IPS-15b (cell line): ENCODE measurements around the gene PLCB1.

Experiments used
- H3K27me3 ChIP-seq: one replicate; pipeline ENCODE4 v1.6.1; 2013; ENCODE audit warnings: low read length; ENCODE audit not compliant: control insufficient read depth, insufficient read depth
- H3K36me3 ChIP-seq: one replicate; pipeline ENCODE4 v1.6.1; 2013; ENCODE audit warnings: low read length; ENCODE audit not compliant: control insufficient read depth, insufficient read depth
- H3K4me1 ChIP-seq: one replicate; pipeline ENCODE4 v1.6.1; 2013; ENCODE audit warnings: mild to moderate bottlenecking, low read length; ENCODE audit not compliant: control insufficient read depth, insufficient read depth
- H3K4me3 ChIP-seq: one replicate; pipeline ENCODE4 v1.5.1; 2013; ENCODE audit warnings: low read depth, low read length
- H3K9ac ChIP-seq: one replicate; pipeline ENCODE4 v1.6.1; 2013; ENCODE audit warnings: low read depth, mild to moderate bottlenecking, low read length
- H3K9me3 ChIP-seq: one replicate; pipeline ENCODE4 v1.6.1; 2013; ENCODE audit warnings: mild to moderate bottlenecking, low read length; ENCODE audit not compliant: control insufficient read depth, insufficient read depth

Gene PLCB1

GRCh38 chr20:8788831-8789230 lies 656.8 kb downstream of the PLCB1 start:
- H3K4me1 ChIP-seq = peaks cover 4% of the 10 kb centered on the region
- H3K4me3 ChIP-seq = no peak overlapping the region
- no peaks in the 10 kb centered on the region for H3K9me3 ChIP-seq
- H3K27me3 ChIP-seq = no peaks in the 10 kb centered on the region
- no peaks in the 10 kb centered on the region for H3K36me3 ChIP-seq
- H3K9ac ChIP-seq = no peak overlapping the region

DNA sequence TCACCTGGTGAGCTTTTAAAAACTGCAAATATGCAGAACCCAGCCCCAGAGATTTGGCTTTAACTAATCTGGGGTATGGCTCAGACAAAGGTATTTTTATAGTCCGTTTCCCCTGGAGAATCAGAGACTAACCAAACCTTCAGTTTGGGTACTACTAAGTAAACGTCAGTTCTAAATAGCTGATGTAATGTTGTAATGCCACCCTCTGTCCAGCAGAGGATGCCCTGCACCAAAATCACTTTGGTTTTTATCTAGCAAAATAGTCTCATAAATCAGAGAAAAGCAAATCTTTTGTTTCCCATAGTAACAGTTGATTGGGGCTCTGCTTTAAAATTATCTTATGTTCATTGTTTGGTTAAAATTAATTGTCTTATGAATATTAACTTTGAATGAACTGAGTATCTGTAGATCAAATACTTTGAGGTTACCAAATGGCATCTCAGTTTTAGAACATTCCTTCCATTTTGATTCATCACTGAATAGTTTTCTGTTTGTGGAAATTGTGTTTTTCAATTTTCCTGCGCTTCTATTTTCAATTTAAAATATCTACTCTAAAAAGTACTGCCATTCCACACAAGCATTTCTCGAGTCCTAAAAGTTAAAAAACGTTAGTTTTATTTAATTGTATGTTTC lies 658.5 kb downstream of the PLCB1 start:
- Histone ChIP-seq H3K4me1 (peaks cover 4% of the 10 kb centered on the region), H3K9me3 (no peaks in the 10 kb centered on the region), H3K27me3 (no peaks in the 10 kb centered on the region), H3K4me3 (no peak overlapping the region), H3K9ac (no peak overlapping the region), H3K36me3 (no peaks in the 10 kb centered on the region)

DNA sequence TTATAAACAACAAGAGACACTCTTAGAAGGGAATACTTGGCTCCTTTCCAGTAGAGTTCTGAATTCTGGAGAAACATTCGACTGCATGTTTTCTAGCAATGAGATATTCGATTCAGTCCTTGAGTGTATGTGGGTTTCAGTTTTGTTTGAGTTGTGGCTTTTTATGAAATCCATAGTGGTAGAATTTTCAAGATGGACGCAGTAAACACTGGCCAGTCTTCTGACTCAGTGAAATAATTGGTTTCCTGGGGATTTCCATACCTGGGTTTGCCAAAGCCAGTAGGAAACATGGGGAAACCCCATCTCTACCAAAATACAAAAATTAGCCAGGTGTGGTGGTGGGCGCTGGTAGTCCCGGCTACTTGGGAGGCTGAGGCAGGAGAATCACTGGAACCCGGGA lies 663.3 kb downstream of the PLCB1 start:
- no peaks in the 10 kb centered on the region for H3K9me3 ChIP-seq
- H3K4me3 ChIP-seq = no peak overlapping the region
- H3K27me3 ChIP-seq = no peaks in the 10 kb centered on the region
- no peaks in the 10 kb centered on the region for H3K4me1 ChIP-seq
- H3K9ac ChIP-seq = no peak overlapping the region
- H3K36me3 ChIP-seq = no peaks in the 10 kb centered on the region

- Histone ChIP-seq H3K36me3 (no peaks in the 10 kb centered on the region), H3K4me1 (no peaks in the 10 kb centered on the region), H3K27me3 (no peaks in the 10 kb centered on the region), H3K4me3 (no peak overlapping the region), H3K9me3 (no peaks in the 10 kb centered on the region), H3K9ac (no peak overlapping the region)
Measured at GRCh38 chr20:8796088-8796660, 664.1 kb downstream of the PLCB1 start.

GRCh38 chr20:8798505-8798904 lies 666.4 kb downstream of the PLCB1 start:
- Histone ChIP-seq H3K9ac (no peak overlapping the region), H3K4me1 (no peaks in the 10 kb centered on the region), H3K4me3 (no peak overlapping the region), H3K36me3 (no peaks in the 10 kb centered on the region), H3K27me3 (no peaks in the 10 kb centered on the region), H3K9me3 (no peaks in the 10 kb centered on the region)

GRCh38 chr20:8800089-8800488 lies 668.0 kb downstream of the PLCB1 start:
- Histone ChIP-seq H3K27me3 (no peaks in the 10 kb centered on the region), H3K4me1 (no peaks in the 10 kb centered on the region), H3K9me3 (no peaks in the 10 kb centered on the region), H3K9ac (no peak overlapping the region), H3K36me3 (no peaks in the 10 kb centered on the region), H3K4me3 (no peak overlapping the region)

- Histone ChIP-seq H3K36me3 (no peaks in the 10 kb centered on the region), H3K4me3 (no peak overlapping the region), H3K4me1 (peaks cover 6% of the 10 kb centered on the region), H3K9me3 (no peaks in the 10 kb centered on the region), H3K9ac (no peak overlapping the region), H3K27me3 (no peaks in the 10 kb centered on the region)
Measured at GRCh38 chr20:8801686-8802085, 669.6 kb downstream of the PLCB1 start.

GRCh38 chr20:8803065-8803464 lies 671.0 kb downstream of the PLCB1 start:
- Histone ChIP-seq H3K27me3 (no peaks in the 10 kb centered on the region), H3K4me1 (peaks cover 14% of the 10 kb centered on the region), H3K9ac (no peak overlapping the region), H3K9me3 (no peaks in the 10 kb centered on the region), H3K36me3 (no peaks in the 10 kb centered on the region), H3K4me3 (no peak overlapping the region)

DNA sequence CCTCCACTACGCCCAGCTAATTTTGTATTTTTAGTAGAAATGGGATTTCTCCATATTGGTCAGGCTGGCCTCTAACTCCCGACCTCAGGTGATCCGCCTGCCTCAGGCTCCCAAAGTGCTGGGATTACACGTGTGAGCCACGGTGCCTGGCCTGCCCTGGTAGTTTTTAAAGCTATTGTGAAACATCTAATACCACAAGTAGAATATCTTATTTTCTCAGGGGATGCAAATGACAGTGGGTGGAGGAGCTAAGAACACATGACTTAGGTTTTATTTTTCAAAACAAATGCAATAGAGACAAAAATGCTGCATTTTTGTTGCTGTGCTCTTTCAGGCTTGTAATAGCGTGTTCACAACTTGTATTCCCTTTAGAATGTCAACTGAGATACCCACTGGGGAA lies 671.9 kb downstream of the PLCB1 start:
- no peak overlapping the region for H3K9ac ChIP-seq
- no peaks in the 10 kb centered on the region for H3K27me3 ChIP-seq
- no peaks in the 10 kb centered on the region for H3K9me3 ChIP-seq
- peaks cover 17% of the 10 kb centered on the region for H3K4me1 ChIP-seq
- no peak overlapping the region for H3K4me3 ChIP-seq
- no peaks in the 10 kb centered on the region for H3K36me3 ChIP-seq

DNA sequence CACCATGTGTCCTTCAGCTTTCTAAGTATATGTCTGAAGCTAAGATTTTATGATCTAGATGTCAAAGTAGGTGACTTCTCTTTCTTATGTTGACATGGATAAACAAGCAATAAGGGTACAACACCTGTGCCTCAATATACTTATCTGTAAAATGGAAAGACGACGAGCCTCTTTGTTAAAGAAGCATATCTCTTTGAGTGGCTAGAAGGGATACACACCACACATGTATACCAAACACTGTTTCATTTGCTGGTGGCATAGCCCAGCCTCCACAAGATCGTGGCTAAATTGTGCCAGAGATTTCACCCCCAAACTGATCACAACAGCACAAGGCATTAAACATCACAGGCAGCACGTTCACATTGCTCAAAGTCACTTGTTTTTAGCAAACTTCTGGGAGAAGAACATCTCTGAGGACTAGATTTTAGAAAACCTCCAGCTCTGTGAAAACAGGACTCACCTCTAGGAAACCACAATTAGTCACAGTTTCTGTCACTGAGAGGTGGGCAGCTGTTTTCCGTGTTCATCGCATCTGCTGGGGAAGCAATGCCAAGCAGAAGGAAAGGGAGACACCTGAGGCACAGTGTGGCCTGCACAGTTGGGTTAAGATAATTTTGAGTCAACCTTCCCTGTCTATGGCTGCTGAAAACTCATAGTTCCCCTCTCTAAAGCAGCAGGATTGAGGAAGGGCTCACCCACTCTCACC lies 673.8 kb downstream of the PLCB1 start:
- H3K4me1 ChIP-seq = peaks cover 27% of the 10 kb centered on the region
- no peaks in the 10 kb centered on the region for H3K27me3 ChIP-seq
- no peak overlapping the region for H3K9ac ChIP-seq

DNA sequence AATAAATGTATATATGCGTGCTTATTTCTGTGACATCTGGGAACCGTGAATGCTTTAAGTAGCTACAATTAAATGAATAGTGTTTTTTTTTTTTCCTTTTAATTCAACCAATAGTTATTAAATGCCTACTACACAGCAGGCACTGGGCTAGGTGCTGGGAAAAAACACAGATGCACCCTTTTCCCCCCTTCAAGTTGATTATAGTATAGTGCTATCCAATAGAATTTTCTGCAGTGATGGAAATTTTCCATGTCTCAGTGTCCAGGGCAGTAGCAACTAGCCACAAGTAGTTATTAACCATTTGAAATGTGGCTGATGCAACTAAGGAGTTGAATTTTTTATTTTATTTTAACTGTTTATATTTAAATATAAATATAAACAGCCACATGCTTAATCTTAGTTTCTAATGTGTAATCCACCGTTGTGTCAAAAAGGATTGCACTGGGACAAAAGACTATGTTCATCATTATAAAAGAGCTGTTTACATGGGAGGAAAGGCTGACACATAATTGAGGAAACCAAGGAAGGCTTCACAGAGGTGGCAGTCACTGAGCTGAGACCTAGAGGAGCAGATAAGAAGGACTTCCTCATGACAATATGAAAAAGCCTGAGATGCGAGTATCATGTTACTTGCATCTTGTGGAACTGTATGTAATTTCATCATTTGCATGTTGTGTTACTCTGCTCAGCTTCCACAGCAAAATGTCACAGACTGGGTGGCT lies 675.6 kb downstream of the PLCB1 start:
- H3K4me1 ChIP-seq = peaks cover 43% of the 10 kb centered on the region

More for the DNA sequence above, 673.8 kb downstream of the PLCB1 start:
- no peaks in the 10 kb centered on the region for H3K9me3 ChIP-seq
- H3K4me3 ChIP-seq = no peak overlapping the region
- no peaks in the 10 kb centered on the region for H3K36me3 ChIP-seq

DNA sequence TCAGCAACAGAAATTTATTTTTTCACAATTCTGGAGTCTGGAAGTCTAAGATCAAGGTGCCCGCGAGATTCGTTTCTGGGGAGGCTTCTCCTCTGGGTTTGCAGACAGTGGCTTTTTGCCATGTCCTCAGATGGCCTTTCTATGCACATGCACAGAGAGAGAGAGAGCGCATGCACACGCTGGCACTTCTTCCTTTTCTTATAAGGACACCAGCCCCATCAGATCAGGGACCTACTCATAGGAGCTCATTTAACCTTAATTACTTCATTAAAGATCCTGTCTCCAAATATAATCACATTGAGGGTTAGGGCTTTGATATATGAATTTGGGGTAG lies 676.1 kb downstream of the PLCB1 start:
- H3K4me3 ChIP-seq = no peak overlapping the region
- H3K27me3 ChIP-seq = no peaks in the 10 kb centered on the region
- no peak overlapping the region for H3K9ac ChIP-seq
- H3K36me3 ChIP-seq = no peaks in the 10 kb centered on the region
- peaks cover 47% of the 10 kb centered on the region for H3K4me1 ChIP-seq
- H3K9me3 ChIP-seq = no peaks in the 10 kb centered on the region

More for the DNA sequence above, 675.6 kb downstream of the PLCB1 start:
- H3K9me3 ChIP-seq = no peaks in the 10 kb centered on the region
- H3K9ac ChIP-seq = no peak overlapping the region
- H3K36me3 ChIP-seq = no peaks in the 10 kb centered on the region
- H3K27me3 ChIP-seq = no peaks in the 10 kb centered on the region
- no peak overlapping the region for H3K4me3 ChIP-seq
